Osteocyte (in vitro differentiated cells): Measurements from ENCODE around the gene HOXB8. TPM values are rescaled to one million over a fixed set of nuclear protein-coding genes. Genes with fewer than 3 reads are reported as not detected.

Experiments
- DNase-seq: peaks from one replicate; pipeline ENCODE4 v3.0.0; 2021; ENCODE audit warnings: mixed read lengths; ENCODE audit not compliant: unreplicated experiment; ENCODE audit errors: extremely low spot score
- H3K27ac Mint-ChIP-seq: one replicate; pipeline ENCODE4 v1.8.0; 2021; ENCODE audit warnings: mild to moderate bottlenecking, mixed read lengths; ENCODE audit not compliant: unreplicated experiment
- H3K27me3 Mint-ChIP-seq: one replicate; pipeline ENCODE4 v1.8.0; 2021; ENCODE audit warnings: mixed read lengths; ENCODE audit not compliant: unreplicated experiment
- H3K36me3 Mint-ChIP-seq: one replicate; pipeline ENCODE4 v1.8.0; 2021; ENCODE audit warnings: mixed read lengths; ENCODE audit not compliant: unreplicated experiment
- H3K4me1 Mint-ChIP-seq: one replicate; pipeline ENCODE4 v1.8.0; 2021; ENCODE audit warnings: mixed read lengths; ENCODE audit not compliant: unreplicated experiment
- H3K4me3 Mint-ChIP-seq: one replicate; pipeline ENCODE4 v1.8.0; 2021; ENCODE audit warnings: mild to moderate bottlenecking, moderate library complexity, mixed read lengths; ENCODE audit not compliant: unreplicated experiment
- H3K9me3 Mint-ChIP-seq: one replicate; pipeline ENCODE4 v1.8.0; 2021; ENCODE audit warnings: mixed read lengths; ENCODE audit not compliant: unreplicated experiment
- total RNA-seq: library from RNA; stranded (reverse); gene quantifications from 2 replicates; pipeline ENCODE4 v1.2.1, GENCODE V29; 2021
- TF ChIP-seq, protein P1 (sequence below): fragments of 200-600 bp; sonication (generic); IDR thresholded peaks from 2 replicates; pipeline ENCODE4 v1.5.0; 2021; ENCODE audit warnings: antibody characterized with exemption, mild to moderate bottlenecking, moderate library complexity

HOXB8 gene
- total RNA-seq, 1 donor from 2014 or later, result not detected

DNA sequence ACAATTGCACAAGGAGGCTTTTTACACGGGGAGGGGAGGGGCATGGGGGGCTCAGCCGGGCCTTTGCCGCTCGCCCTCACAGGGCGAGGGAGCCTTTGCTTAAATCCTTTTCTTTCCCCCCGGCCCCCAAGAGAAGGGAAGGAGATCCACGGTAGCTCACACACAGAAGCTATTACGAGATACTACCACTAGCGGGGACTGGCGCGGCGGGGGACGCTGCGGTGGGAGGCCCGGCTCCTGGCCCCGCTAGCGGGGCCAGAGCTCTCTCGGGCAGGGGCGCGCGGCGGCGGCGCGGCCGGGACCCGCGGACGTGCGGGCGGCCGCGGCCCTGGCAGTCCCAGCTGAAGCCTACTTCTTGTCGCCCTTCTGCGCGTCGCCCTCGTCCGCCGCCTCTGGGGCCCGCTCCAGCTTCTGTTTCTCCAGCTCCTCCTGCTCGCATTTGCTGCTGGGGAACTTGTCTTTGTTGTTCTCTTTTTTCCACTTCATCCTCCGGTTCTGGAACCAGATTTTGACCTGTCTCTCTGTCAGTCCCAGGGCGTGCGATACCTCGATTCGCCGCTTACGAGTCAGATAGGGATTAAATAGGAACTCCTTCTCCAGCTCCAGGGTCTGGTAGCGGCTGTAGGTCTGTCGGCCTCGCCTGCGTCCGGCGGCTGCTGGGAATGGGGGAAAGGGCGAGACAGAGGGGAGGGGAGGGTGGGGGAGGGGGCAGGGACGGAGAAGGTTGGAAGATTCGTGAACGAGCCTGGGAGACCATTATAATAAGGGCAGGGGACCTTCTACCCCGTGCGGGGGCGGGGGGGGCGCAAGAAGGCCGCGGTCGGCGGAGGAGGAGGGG is 2.0 kb downstream of the HOXB8 start:
- H3K27me3 Mint-ChIP-seq, result peaks cover 82% of the 10 kb centered on the region
- H3K36me3 Mint-ChIP-seq, result no peaks in the 10 kb centered on the region
- H3K4me1 Mint-ChIP-seq, result peaks cover 25% of the 10 kb centered on the region
- H3K4me3 Mint-ChIP-seq, result peak overlapping the region; percentile 65
- no peaks in the 10 kb centered on the region for H3K9me3 Mint-ChIP-seq
- DNase-seq, result no peak
- no peak overlapping the region for H3K27ac Mint-ChIP-seq
- TF ChIP-seq, protein P1, sequence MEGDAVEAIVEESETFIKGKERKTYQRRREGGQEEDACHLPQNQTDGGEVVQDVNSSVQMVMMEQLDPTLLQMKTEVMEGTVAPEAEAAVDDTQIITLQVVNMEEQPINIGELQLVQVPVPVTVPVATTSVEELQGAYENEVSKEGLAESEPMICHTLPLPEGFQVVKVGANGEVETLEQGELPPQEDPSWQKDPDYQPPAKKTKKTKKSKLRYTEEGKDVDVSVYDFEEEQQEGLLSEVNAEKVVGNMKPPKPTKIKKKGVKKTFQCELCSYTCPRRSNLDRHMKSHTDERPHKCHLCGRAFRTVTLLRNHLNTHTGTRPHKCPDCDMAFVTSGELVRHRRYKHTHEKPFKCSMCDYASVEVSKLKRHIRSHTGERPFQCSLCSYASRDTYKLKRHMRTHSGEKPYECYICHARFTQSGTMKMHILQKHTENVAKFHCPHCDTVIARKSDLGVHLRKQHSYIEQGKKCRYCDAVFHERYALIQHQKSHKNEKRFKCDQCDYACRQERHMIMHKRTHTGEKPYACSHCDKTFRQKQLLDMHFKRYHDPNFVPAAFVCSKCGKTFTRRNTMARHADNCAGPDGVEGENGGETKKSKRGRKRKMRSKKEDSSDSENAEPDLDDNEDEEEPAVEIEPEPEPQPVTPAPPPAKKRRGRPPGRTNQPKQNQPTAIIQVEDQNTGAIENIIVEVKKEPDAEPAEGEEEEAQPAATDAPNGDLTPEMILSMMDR, result peak; percentile 31

DNA sequence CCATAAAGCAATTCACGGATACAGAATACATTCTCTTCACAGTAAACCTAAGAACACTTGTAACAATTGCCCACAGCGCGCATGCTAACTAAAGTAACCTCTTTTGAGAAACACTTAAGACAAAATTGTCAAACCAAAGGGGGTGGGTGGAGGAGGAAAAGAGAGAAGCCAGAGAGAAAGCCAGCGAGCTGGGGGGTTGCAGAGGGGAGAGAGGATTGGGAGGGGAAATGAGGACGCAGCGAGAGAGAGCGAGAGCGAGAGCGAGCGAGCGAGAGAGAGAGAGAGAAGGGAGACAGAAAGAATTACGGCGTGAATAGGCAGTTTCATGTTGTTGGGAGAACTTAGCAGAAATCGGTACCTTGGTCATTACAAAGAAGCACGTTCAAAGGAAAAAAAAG is 2.6 kb downstream of the HOXB8 start:
- peaks cover 84% of the 10 kb centered on the region for H3K27me3 Mint-ChIP-seq
- H3K4me1 Mint-ChIP-seq, result peaks cover 24% of the 10 kb centered on the region
- TF ChIP-seq, protein P1, result no peak
- DNase-seq, result no peak
- H3K27ac Mint-ChIP-seq, result no peak overlapping the region
- H3K4me3 Mint-ChIP-seq, result peak overlapping the region; percentile 46
- H3K9me3 Mint-ChIP-seq, result no peaks in the 10 kb centered on the region
- H3K36me3 Mint-ChIP-seq, result no peaks in the 10 kb centered on the region

DNA sequence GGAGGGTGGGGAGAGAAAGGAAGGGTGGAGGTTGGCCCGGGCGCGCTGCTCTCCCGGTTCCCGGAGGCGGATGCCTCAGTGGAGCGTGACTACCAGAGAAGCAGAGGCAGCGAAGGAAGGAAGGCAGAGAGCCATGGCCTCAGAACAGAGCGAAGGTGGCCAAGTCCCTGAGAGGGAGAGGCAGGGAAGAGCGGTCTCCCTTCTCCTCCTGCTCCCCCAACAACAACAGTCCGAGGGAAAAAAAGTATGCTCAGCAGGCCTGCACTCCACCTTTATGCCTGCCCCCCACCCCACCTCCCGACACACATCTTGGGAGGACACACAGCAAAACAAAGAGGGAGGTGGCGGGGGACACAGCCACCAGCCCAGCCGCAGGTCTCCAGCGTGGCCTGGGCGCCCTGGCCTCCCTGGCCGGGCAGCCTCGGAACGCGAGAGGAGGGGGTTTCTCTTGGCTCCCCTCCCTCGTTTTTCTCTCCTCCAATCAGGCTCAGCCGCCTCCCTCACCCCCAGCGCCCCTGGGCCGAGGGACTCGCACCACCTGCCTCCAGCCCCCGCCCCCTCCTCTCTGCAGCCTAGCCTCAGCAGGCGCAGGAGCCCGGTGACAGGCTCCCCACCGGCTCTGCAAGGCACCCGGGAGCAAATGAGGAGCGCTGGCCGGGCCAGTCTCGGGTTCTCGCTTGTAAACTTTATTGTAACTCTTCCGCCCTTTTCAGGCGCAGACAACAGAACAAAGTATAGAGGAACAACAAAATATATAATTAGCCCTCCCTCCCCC is 3.2 kb downstream of the HOXB8 start:
- H3K36me3 Mint-ChIP-seq, result no peaks in the 10 kb centered on the region
- no peak overlapping the region for H3K4me3 Mint-ChIP-seq
- H3K27me3 Mint-ChIP-seq, result peaks cover 84% of the 10 kb centered on the region
- TF ChIP-seq, protein P1, result no peak
- no peak overlapping the region for H3K27ac Mint-ChIP-seq
- peaks cover 20% of the 10 kb centered on the region for H3K4me1 Mint-ChIP-seq
- no peaks in the 10 kb centered on the region for H3K9me3 Mint-ChIP-seq
- DNase-seq, result no peak

DNA sequence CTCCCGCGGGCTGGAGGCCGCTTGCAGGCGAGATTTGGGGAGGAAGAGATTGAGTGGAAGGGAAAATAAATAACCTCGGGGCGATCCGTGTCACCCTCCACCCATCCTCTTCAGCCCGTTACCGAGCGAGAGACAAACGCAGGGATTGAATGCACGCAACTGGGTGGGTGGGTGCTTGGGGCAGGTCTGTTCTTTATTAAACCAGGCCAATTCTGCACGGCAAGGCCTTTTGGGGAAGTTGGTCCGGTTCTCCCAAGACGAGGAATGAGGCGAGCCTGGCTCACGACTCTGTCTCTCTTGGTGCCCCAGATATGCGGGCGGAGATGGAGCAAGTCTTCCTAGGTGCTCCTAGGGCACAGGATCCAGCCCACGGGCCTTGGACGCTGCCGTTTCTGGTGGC is 3.9 kb downstream of the HOXB8 start:
- H3K27me3 Mint-ChIP-seq, result peaks cover 84% of the 10 kb centered on the region
- no peak overlapping the region for H3K4me3 Mint-ChIP-seq
- no peak overlapping the region for H3K27ac Mint-ChIP-seq
- H3K9me3 Mint-ChIP-seq, result no peaks in the 10 kb centered on the region
- H3K36me3 Mint-ChIP-seq, result no peaks in the 10 kb centered on the region
- no peak for DNase-seq
- TF ChIP-seq, protein P1, result no peak
- H3K4me1 Mint-ChIP-seq, result peaks cover 20% of the 10 kb centered on the region
